ENCODE results near the gene ADGRG1. TPM values are rescaled to one million over a fixed set of nuclear protein-coding genes. Genes with fewer than 3 reads are reported as not detected.

Gene ADGRG1
- total RNA-seq, 1 experiment from 2014 or later, result 20.6 TPM

- no peak for DNase-seq (ENCODE audit: low read depth)
Measured at GRCh38 chr16:57666353-57667047, 38.1 kb downstream of the ADGRG1 start.

- DNase-seq (ENCODE audit: low read depth), result no peak
Measured at GRCh38 chr16:57667048-57667525, 38.7 kb downstream of the ADGRG1 start.

- DNase-seq (ENCODE audit: low read depth), result peak; percentile 58
Measured at GRCh38 chr16:57667526-57668262, 39.3 kb downstream of the ADGRG1 start.

GRCh38 chr16:57668263-57668571, 39.8 kb downstream of the ADGRG1 start, which contains the start of gene ADGRG3:
ADGRG3 (plus strand) TSS chr16:57668306; CDS start chr16:57668348, 42 bp downstream.
- no peak for DNase-seq (ENCODE audit: low read depth)

GRCh38 chr16:57668630-57669475, 40.4 kb downstream of the ADGRG1 start:
- DNase-seq (ENCODE audit: low read depth), result no peak

GRCh38 chr16:57669476-57670162, 41.2 kb downstream of the ADGRG1 start:
- no peak for DNase-seq (ENCODE audit: low read depth)

GRCh38 chr16:57670196-57670595, 41.8 kb downstream of the ADGRG1 start:
- DNase-seq (ENCODE audit: low read depth), result no peak

GRCh38 chr16:57671451-57671850, 43.0 kb downstream of the ADGRG1 start:
- peak; percentile 56 for DNase-seq (ENCODE audit: low read depth)

GRCh38 chr16:57672416-57672815, 44.0 kb downstream of the ADGRG1 start:
- DNase-seq (ENCODE audit: low read depth), result no peak

- no peak for DNase-seq (ENCODE audit: low read depth)
Measured at GRCh38 chr16:57672824-57673223, 44.4 kb downstream of the ADGRG1 start.

GRCh38 chr16:57675741-57676551, 47.5 kb downstream of the ADGRG1 start:
- no peak for DNase-seq (ENCODE audit: low read depth)

- DNase-seq (ENCODE audit: low read depth), result peak; percentile 23
Measured at GRCh38 chr16:57676553-57677085, 48.2 kb downstream of the ADGRG1 start.

GRCh38 chr16:57677622-57678369, 49.4 kb downstream of the ADGRG1 start:
- peak; percentile 54 for DNase-seq (ENCODE audit: low read depth)

GRCh38 chr16:57679016-57679415, 50.6 kb downstream of the ADGRG1 start:
- DNase-seq (ENCODE audit: low read depth), result no peak

GRCh38 chr16:57679767-57680482, 51.5 kb downstream of the ADGRG1 start:
- no peak for DNase-seq (ENCODE audit: low read depth)

GRCh38 chr16:57680842-57681375, 52.5 kb downstream of the ADGRG1 start:
- no peak for DNase-seq (ENCODE audit: low read depth)

- no peak for DNase-seq (ENCODE audit: low read depth)
Measured at GRCh38 chr16:57681950-57682728, 53.7 kb downstream of the ADGRG1 start.

Data from M059J (cell line).